GM12878 (cell line): ENCODE measurements around the gene SNRNP35. TPM values are rescaled to one million over a fixed set of nuclear protein-coding genes. Genes with fewer than 3 reads are reported as not detected.

Experiments
- ATAC-seq: fragments of 200-7000 bp; cut with Tn5 transposase; 3 replicates; pipeline ENCODE4 v1.9.1; 2020; ENCODE audit warnings: mild to moderate bottlenecking, moderate library complexity
- BruUV-seq: library from RNA; stranded (reverse); fragments of 400-500 nt; replicated peaks from 2 replicates; lab custom pipeline; 2021; lab: Mats Ljungman, UMichigan
- CTCF ChIA-PET: fragments of 300-600 bp; sonication (Branson Sonifier 250); formaldehyde crosslinking; extraction: SDS; loops from one replicate; lab custom pipeline; 2021; ENCODE audit warnings: inconsistent platforms; lab: Yijun Ruan, JAX
- POLR2A ChIA-PET: fragments of 350-600 bp; formaldehyde crosslinking; extraction: SDS; loops from one replicate; lab custom pipeline; 2021; ENCODE audit warnings: inconsistent platforms; lab: Charles Lee
- RAD21 ChIA-PET: fragments of 300-600 bp; sonication (Branson Sonifier 250); formaldehyde crosslinking; loops from one replicate; lab custom pipeline; 2023; ENCODE audit warnings: antibody characterized with exemption; ENCODE audit not compliant: unreplicated experiment; lab: Charles Lee
- SMC1A ChIA-PET: fragments of 300-600 bp; sonication (Branson Sonifier 250); formaldehyde crosslinking; loops from one replicate; lab custom pipeline; 2023; ENCODE audit not compliant: unreplicated experiment, uncharacterized antibody; lab: Charles Lee
- DNase-seq: peaks from one replicate; pipeline ENCODE4 v3.0.0-alpha.2; 2011; ENCODE audit warnings: low read depth, low spot score
- FAIRE-seq: peaks from 3 replicates; lab custom pipeline; 2011; peaks lifted over from hg19 to GRCh38; lab: Jason Lieb, UNC
- H2AFZ ChIP-seq: 2 replicates; pipeline ENCODE4 v1.6.0; 2011; ENCODE audit warnings: low read depth, low read length, control low read depth; ENCODE audit not compliant: control insufficient read depth
- H3K27ac ChIP-seq: 2 replicates; pipeline ENCODE4 v1.5.1; 2011; ENCODE audit warnings: control low read depth; ENCODE audit not compliant: control insufficient read depth, insufficient read depth
- H3K27me3 ChIP-seq, 2 experiments: replicated peaks in 1 of 2; 2 replicates each; pipeline versions ENCODE4 v1.6.0 to v1.6.1; 2011; ENCODE audit warnings: low read length in 1 of 2; ENCODE audit not compliant: control insufficient read depth in 2 of 2, insufficient read depth in 2 of 2
- H3K36me3 ChIP-seq, 2 experiments: 2 replicates each; pipeline ENCODE4 v1.5.1; 2011; ENCODE audit warnings: low read length in 1 of 2; ENCODE audit not compliant: control insufficient read depth in 2 of 2, insufficient read depth in 2 of 2
- H3K4me1 ChIP-seq: 2 replicates; pipeline ENCODE4 v1.6.1; 2011; ENCODE audit warnings: mild to moderate bottlenecking, low read length, moderate library complexity, mixed read lengths; ENCODE audit not compliant: control insufficient read depth, insufficient read depth
- H3K4me2 ChIP-seq: 2 replicates; pipeline ENCODE4 v1.6.0; 2011; ENCODE audit warnings: control low read depth; ENCODE audit not compliant: control insufficient read depth, insufficient read depth
- H3K4me3 ChIP-seq: fragments of 200-600 bp; sonication (generic); 2 replicates; pipeline ENCODE4 v1.5.1; 2016
- H3K79me2 ChIP-seq: 2 replicates; pipeline ENCODE4 v1.6.0; 2011; ENCODE audit warnings: low read length; ENCODE audit not compliant: control insufficient read depth, insufficient read depth
- H3K9ac ChIP-seq: 2 replicates; pipeline ENCODE4 v1.8.0; 2011; ENCODE audit warnings: low read length, control low read depth, mixed read lengths; ENCODE audit not compliant: control insufficient read depth, insufficient read depth
- H3K9me3 ChIP-seq: replicated peaks from 3 replicates; pipeline ENCODE4 v1.5.1; 2011; ENCODE audit warnings: mild to moderate bottlenecking, low read length; ENCODE audit not compliant: control insufficient read depth, insufficient read depth
- H4K20me1 ChIP-seq: 2 replicates; pipeline ENCODE4 v1.6.0; 2011; ENCODE audit not compliant: control insufficient read depth, insufficient read depth
- CBX5 ChIP-seq: sonication (generic); IDR thresholded peaks from 2 replicates; pipeline ENCODE4 v1.6.1; 2016; ENCODE audit warnings: low read depth, moderate library complexity, mild to moderate bottlenecking, inconsistent platforms
- EP300 ChIP-seq, 2 experiments: fragments of 150-350 bp in 1 of 2; IDR thresholded peaks; 2 replicates each; pipeline ENCODE4 v1.6.1; 2011 to 2012; ENCODE audit warnings: low read depth in 2 of 2, low read length in 2 of 2, borderline replicate concordance in 1 of 2, improper control_type of control experiment in 1 of 2, inconsistent platforms in 1 of 2; ENCODE audit not compliant: control insufficient read depth in 1 of 2
- MTA3 ChIP-seq: IDR thresholded peaks from 2 replicates; pipeline ENCODE4 v1.6.1; 2012; ENCODE audit warnings: low read length, inconsistent platforms, borderline replicate concordance
- NR2C1 ChIP-seq: fragments of 450-650 bp; IDR thresholded peaks from 2 replicates; pipeline ENCODE4 v1.6.1; 2017; ENCODE audit warnings: antibody characterized with exemption, mild to moderate bottlenecking, moderate library complexity
- POLR2AphosphoS5 ChIP-seq: IDR thresholded peaks from 2 replicates; pipeline ENCODE4 v1.6.1; 2011; ENCODE audit warnings: mild to moderate bottlenecking, low read length, inconsistent platforms
- RAD21 ChIP-seq: IDR thresholded peaks from 2 replicates; pipeline ENCODE4 v1.6.1; 2011; ENCODE audit warnings: mild to moderate bottlenecking, low read depth, low read length, moderate library complexity; ENCODE audit not compliant: insufficient read depth
- RELA ChIP-seq: fragments of 450-650 bp; IDR thresholded peaks from 2 replicates; pipeline ENCODE4 v1.8.0; 2014; ENCODE audit warnings: borderline replicate concordance; ENCODE audit not compliant: partially characterized antibody
- SIX5 ChIP-seq: IDR thresholded peaks from 2 replicates; pipeline ENCODE4 v1.6.1; 2011; ENCODE audit warnings: mild to moderate bottlenecking, low read depth, low read length, moderate library complexity; ENCODE audit not compliant: severe bottlenecking
- SREBF1 ChIP-seq: IDR thresholded peaks from 2 replicates; pipeline ENCODE4 v1.6.1; 2012; ENCODE audit warnings: mild to moderate bottlenecking, low read length
- ZSCAN29 ChIP-seq: fragments of 450-650 bp; IDR thresholded peaks from 2 replicates; pipeline ENCODE4 v1.6.1; 2017; ENCODE audit warnings: mild to moderate bottlenecking, moderate library complexity
- WGBS: methylation state at CpG from one replicate; pipeline ENCODE4 v1.1.6; 2016; ENCODE audit warnings: low lambda C conversion rate; ENCODE audit not compliant: insufficient replicate concordance, insufficient coverage; ENCODE audit errors: missing lambda C conversion rate; 5-methylcytosine and 5-hydroxymethylcytosine counted together
- in situ Hi-C: fragments of 300-500 bp; cut with MboI; formaldehyde crosslinking; loops from 9 replicates; pipeline ENCODE4 v1.14.3; 2018; ENCODE audit warnings: mixed read lengths
- intact Hi-C: fragments of 100-400 bp; cut with micrococcal nuclease; formaldehyde crosslinking; loops from one replicate; pipeline ENCODE4 v1.14.2; 2022; ENCODE audit not compliant: unreplicated experiment
- polyA plus RNA-seq, 11 experiments: library from polyadenylated mRNA; depleted of rRNA in 4 of 11; unstranded in 6 of 11; stranded (reverse) in 5 of 11; fragments of >200 nt; fragmentation: Nextera tagmentation in 4 of 11; fragmentation: Illumina TruSeq in 1 of 11; extraction: Ambion mirVana in 4 of 11; extraction: Trizol in 1 of 11; gene quantifications; 1 replicate in 1 of 11; 2 replicates in 10 of 11; pipeline versions ENCODE4 v1.2.1 to v1.2.3, GENCODE V29; 2011 to 2016; ENCODE audit warnings: inconsistent platforms in 2 of 11, missing spikeins in 2 of 11, low read depth in 1 of 11
- total RNA-seq, 4 experiments: library from RNA; depleted of rRNA in 3 of 4; stranded (reverse); fragments of >200 nt in 3 of 4; fragmentation: Illumina TruSeq in 1 of 4; extraction: Trizol in 1 of 4; gene quantifications; 2 replicates each; pipeline versions ENCODE4 v1.2.1 to v1.2.3, GENCODE V29; 2013 to 2021
- TF ChIP-seq, protein P1 (sequence below): fragments of 450-650 bp; IDR thresholded peaks from 2 replicates; pipeline ENCODE4 v1.6.1; 2017; ENCODE audit warnings: borderline replicate concordance
- TF ChIP-seq, protein P2 (sequence below): fragments of 150-350 bp; IDR thresholded peaks from 2 replicates; pipeline ENCODE4 v1.6.1; 2014; ENCODE audit warnings: mild to moderate bottlenecking, low read depth, low read length
- TF ChIP-seq, protein P3 (sequence below), 3 experiments: IDR thresholded peaks in 2 of 3; conservative IDR thresholded peaks in 1 of 3; 2 replicates each; pipeline ENCODE4 v1.5.1; 2011; ENCODE audit warnings: low read depth in 3 of 3, low read length in 3 of 3, mild to moderate bottlenecking in 3 of 3, control low read depth in 2 of 3, moderate library complexity in 2 of 3, inconsistent platforms in 1 of 3, mixed read lengths in 1 of 3; ENCODE audit not compliant: control insufficient read depth in 2 of 3, insufficient read depth in 1 of 3; ENCODE audit errors: extremely low read depth in 1 of 3

SNRNP35 gene
- total and polyA plus RNA-seq, 10 of the 15 experiments (the other 5 are each of a cell fraction or from before 2014, with no cell fraction given): 21.6 to 49.6 (median 29.0) TPM

DNA sequence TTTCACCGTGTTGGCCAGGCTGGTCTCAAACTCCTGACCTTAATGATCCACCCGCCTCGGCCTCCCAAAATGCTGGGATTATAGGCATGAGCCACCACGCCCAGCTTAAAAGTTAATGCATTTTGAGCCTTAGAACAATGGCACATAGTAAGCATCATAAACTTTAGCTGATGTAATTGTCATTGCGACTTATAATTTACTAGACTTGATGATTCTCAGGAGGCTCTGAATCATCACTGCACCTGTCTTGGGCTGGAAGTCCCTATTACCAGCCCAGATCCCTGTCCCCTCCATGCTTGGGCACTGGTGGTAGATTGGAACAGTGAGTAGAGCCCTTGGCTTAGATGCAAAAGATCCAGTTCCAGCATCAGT is 47.9 kb upstream of the SNRNP35 start (continued):
- TF ChIP-seq, protein P1, sequence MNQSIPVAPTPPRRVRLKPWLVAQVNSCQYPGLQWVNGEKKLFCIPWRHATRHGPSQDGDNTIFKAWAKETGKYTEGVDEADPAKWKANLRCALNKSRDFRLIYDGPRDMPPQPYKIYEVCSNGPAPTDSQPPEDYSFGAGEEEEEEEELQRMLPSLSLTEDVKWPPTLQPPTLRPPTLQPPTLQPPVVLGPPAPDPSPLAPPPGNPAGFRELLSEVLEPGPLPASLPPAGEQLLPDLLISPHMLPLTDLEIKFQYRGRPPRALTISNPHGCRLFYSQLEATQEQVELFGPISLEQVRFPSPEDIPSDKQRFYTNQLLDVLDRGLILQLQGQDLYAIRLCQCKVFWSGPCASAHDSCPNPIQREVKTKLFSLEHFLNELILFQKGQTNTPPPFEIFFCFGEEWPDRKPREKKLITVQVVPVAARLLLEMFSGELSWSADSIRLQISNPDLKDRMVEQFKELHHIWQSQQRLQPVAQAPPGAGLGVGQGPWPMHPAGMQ: no peak
- no peak for TF ChIP-seq ZSCAN29
- TF ChIP-seq CBX5: no peak
- TF ChIP-seq POLR2AphosphoS5: no peak
- no peak for TF ChIP-seq SREBF1
- TF ChIP-seq RELA: no peak
- no peak for TF ChIP-seq MTA3
- TF ChIP-seq, protein P2, sequence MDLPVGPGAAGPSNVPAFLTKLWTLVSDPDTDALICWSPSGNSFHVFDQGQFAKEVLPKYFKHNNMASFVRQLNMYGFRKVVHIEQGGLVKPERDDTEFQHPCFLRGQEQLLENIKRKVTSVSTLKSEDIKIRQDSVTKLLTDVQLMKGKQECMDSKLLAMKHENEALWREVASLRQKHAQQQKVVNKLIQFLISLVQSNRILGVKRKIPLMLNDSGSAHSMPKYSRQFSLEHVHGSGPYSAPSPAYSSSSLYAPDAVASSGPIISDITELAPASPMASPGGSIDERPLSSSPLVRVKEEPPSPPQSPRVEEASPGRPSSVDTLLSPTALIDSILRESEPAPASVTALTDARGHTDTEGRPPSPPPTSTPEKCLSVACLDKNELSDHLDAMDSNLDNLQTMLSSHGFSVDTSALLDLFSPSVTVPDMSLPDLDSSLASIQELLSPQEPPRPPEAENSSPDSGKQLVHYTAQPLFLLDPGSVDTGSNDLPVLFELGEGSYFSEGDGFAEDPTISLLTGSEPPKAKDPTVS: no peak
- TF ChIP-seq, all 136 proteins: peak for 0

DNA sequence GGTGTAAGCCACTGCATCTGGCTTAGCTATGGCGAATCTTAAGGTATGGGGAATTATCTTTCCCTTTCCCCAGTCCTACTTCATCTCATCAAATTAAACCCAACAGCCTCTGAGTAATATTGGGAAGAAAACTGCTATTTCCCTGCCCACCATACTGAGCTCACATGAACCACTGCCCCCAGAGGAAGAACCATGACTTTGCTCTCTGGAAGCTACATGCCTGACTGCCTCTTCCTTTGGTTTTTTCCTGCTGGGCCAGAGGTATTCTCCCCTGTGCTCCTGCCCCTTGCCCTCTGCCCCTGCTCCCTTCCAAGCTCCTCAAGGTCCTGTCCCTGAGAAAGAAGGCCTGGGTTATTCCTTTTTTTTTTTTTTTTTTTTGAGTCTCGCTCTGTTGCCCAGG is 36.6 kb upstream of the SNRNP35 start:
- ATAC-seq: no peak
- no peak for DNase-seq
- Histone ChIP-seq H3K79me2 (peaks cover 12% of the 10 kb centered on the region), H3K4me1 (peaks cover 2% of the 10 kb centered on the region; the same call in 1 of the 2 replicates), H2AFZ (no peak overlapping the region), H3K9ac (no peak overlapping the region), H3K4me3 (no peak overlapping the region), H3K36me3 (peaks cover 10 to 25% of the 10 kb centered on the region in 2 experiments), H3K9me3 (no peaks in the 10 kb centered on the region), H4K20me1 (no peaks in the 10 kb centered on the region), H3K27ac (no peak overlapping the region), H3K4me2 (no peak overlapping the region), H3K27me3 (no peaks in the 10 kb centered on the region)
- CTCF ChIA-PET: interaction anchor here (0.9 to 1.3 kb wide), 3 partner anchors 10 to 162 kb away, joined by 3 to 4 read pairs (median 3); no protein-coding TSS in a partner anchor
- SMC1A ChIA-PET: interaction anchor here (0.7 to 1.1 kb wide), 2 partner anchors 9 to 37 kb away, joined by 3 read pairs; partner anchors contain the start of gene KMT5A
- no peak for FAIRE-seq
- RAD21 ChIA-PET: interaction anchor here (1.6 kb wide), 1 partner anchor 10 kb away, joined by 3 read pairs; no protein-coding TSS in a partner anchor
- WGBS: 94% methylated on average over 1 of the region's 2 CpGs
- TF ChIP-seq CBX5: no peak
- TF ChIP-seq SIX5: no peak
- TF ChIP-seq EP300 (IDR thresholded peaks at IDR 0.05; ENCODE audit: borderline replicate concordance in 1 of 2, control insufficient read depth in 1 of 2, low read depth in 2 of 2, low read length in 2 of 2): no peak
- TF ChIP-seq NR2C1: no peak
- TF ChIP-seq, protein P3, sequence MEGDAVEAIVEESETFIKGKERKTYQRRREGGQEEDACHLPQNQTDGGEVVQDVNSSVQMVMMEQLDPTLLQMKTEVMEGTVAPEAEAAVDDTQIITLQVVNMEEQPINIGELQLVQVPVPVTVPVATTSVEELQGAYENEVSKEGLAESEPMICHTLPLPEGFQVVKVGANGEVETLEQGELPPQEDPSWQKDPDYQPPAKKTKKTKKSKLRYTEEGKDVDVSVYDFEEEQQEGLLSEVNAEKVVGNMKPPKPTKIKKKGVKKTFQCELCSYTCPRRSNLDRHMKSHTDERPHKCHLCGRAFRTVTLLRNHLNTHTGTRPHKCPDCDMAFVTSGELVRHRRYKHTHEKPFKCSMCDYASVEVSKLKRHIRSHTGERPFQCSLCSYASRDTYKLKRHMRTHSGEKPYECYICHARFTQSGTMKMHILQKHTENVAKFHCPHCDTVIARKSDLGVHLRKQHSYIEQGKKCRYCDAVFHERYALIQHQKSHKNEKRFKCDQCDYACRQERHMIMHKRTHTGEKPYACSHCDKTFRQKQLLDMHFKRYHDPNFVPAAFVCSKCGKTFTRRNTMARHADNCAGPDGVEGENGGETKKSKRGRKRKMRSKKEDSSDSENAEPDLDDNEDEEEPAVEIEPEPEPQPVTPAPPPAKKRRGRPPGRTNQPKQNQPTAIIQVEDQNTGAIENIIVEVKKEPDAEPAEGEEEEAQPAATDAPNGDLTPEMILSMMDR (IDR thresholded peaks at IDR 0.05 in 2 of 3, conservative IDR thresholded peaks at IDR 0.05 in 1 of 3; ENCODE audit: control insufficient read depth in 2 of 3, extremely low read depth in 1 of 3, insufficient read depth in 1 of 3, low read depth in 3 of 3, low read length in 3 of 3): 0 out of 6 replicates have a peak, but pooled peaks of 1 of the 3 experiments have one; percentile 2
- TF ChIP-seq RAD21: no peak
- BruUV-seq: no TSS peak
- in situ Hi-C loops (no loop called here), intact Hi-C loops (no loop called here)
- POLR2A ChIA-PET: no interaction called here
